ENCODE data around the gene SLC18A3.

SLC18A3 gene

DNA sequence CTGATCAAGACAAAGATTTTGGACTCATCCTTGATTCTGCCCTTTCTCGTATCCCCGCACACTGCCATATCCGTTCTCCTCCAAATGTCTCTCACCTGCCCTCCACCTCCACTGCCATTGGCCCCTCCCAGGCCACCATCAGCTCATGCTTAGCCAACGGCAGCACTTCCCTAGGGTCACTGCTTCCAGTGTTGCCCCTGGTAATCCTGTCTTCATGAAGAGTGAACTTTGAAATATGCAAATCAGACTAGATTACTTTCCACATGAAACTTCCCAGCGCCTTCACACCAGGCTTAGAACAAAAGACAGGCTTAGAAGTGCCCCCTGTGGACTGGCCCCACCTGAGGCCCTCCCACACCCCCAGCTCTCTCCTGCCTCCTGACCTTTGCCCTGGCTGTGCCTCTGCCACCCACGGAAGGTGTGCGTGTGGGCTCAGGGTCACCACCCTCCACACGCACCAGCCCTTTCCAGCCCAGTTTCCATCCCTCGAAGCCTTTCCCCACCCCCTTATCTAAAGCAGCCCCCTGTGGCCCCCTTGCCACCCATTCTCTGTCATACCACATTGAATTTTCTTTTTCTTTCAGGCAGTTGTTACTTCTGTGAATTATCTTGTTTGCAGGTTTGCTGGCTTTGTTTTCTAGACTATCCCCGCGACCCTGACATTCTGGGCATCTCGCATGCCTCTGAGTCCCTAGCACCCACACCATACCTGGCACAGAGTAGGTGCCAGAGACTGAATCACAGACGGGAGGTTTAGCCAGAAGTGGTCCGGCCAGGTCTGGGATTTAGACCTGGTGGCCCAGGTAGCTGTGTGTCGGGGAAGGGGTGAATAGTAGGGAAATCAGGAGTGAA, 42.5 kb downstream of the SLC18A3 start:
- H3K9ac ChIP-seq (ENCODE audit: low read length): no peak overlapping the region
- no peak overlapping the region for H3K27ac ChIP-seq (ENCODE audit: low read depth, low read length, poor library complexity, severe bottlenecking)
- H3K27me3 ChIP-seq (ENCODE audit: insufficient read depth, low read length): 0 out of 2 replicates have a peak, but pooled peaks cover 4% of the 10 kb centered on the region
- no peaks in the 10 kb centered on the region for H3F3A ChIP-seq (ENCODE audit: insufficient read depth, low read length)
- H3K9me2 ChIP-seq (ENCODE audit: low read depth, low read length): no peaks in the 10 kb centered on the region
- H3K4me2 ChIP-seq (ENCODE audit: low read length): no peak overlapping the region
- peaks cover 5% of the 10 kb centered on the region for H3K4me1 ChIP-seq (ENCODE audit: insufficient read depth, low read length, severe bottlenecking)
- no peaks in the 10 kb centered on the region for H4K20me1 ChIP-seq (ENCODE audit: insufficient read depth, low read length)
- no peaks in the 10 kb centered on the region for H3K79me2 ChIP-seq (ENCODE audit: insufficient read depth, low read length)
- no peaks in the 10 kb centered on the region for H3K36me3 ChIP-seq (ENCODE audit: insufficient read depth, low read length)
- H3K4me3 ChIP-seq (ENCODE audit: low read depth, low read length, poor library complexity, severe bottlenecking): no peak overlapping the region
- H2AFZ ChIP-seq (ENCODE audit: low read length): no peak overlapping the region
- no peaks in the 10 kb centered on the region for H3K9me3 ChIP-seq (ENCODE audit: low read length)
- TF ChIP-seq EZH2 (IDR thresholded peaks at IDR 0.05; ENCODE audit: borderline replicate concordance, low read length): no peak
- TF ChIP-seq, protein P1, sequence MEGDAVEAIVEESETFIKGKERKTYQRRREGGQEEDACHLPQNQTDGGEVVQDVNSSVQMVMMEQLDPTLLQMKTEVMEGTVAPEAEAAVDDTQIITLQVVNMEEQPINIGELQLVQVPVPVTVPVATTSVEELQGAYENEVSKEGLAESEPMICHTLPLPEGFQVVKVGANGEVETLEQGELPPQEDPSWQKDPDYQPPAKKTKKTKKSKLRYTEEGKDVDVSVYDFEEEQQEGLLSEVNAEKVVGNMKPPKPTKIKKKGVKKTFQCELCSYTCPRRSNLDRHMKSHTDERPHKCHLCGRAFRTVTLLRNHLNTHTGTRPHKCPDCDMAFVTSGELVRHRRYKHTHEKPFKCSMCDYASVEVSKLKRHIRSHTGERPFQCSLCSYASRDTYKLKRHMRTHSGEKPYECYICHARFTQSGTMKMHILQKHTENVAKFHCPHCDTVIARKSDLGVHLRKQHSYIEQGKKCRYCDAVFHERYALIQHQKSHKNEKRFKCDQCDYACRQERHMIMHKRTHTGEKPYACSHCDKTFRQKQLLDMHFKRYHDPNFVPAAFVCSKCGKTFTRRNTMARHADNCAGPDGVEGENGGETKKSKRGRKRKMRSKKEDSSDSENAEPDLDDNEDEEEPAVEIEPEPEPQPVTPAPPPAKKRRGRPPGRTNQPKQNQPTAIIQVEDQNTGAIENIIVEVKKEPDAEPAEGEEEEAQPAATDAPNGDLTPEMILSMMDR (IDR thresholded peaks at IDR 0.05; ENCODE audit: low read length): no peak

DNA sequence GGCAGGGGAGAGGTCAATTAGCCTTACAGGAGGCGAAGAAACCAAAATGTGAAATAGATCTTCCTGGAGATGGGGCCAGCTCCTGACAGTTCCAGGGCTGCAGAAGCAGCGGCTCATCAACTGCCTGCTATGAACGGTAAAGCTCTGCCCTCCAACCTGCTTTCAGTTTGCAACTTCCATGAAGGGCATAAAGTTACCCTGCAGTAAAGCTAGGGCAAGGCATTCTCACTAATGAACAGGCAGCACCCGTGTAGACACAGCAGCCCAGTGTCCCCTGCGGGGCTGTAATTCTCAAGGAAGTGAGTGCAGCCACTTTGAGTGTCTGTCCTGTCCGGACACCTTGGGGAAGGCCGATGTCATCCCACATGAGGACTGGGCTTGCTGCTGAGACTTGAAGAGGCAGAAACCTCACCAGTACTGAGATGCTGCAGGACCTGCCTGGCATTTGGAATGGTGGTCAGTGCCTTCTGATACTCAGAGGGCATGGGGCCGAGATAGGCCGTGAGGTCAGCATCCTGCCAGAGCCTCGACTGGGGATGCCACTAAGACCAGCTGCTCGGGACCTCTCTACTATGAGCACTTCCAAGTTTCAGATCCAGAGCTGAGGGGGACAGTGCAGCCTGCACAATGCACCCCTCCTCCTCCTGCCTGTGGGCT, 43.3 kb downstream of the SLC18A3 start:
- Histone ChIP-seq H2AFZ (ENCODE audit: low read length) (no peak overlapping the region), H3K9me2 (ENCODE audit: low read depth, low read length) (no peaks in the 10 kb centered on the region), H3K36me3 (ENCODE audit: insufficient read depth, low read length) (no peaks in the 10 kb centered on the region), H3K79me2 (ENCODE audit: insufficient read depth, low read length) (no peaks in the 10 kb centered on the region), H3K27me3 (ENCODE audit: insufficient read depth, low read length) (0 out of 2 replicates have a peak, but pooled peaks cover 4% of the 10 kb centered on the region), H3K9me3 (ENCODE audit: low read length) (no peaks in the 10 kb centered on the region), H3K4me1 (ENCODE audit: insufficient read depth, low read length, severe bottlenecking) (peaks cover 5% of the 10 kb centered on the region), H3K4me2 (ENCODE audit: low read length) (no peak overlapping the region), H3F3A (ENCODE audit: insufficient read depth, low read length) (no peaks in the 10 kb centered on the region), H4K20me1 (ENCODE audit: insufficient read depth, low read length) (no peaks in the 10 kb centered on the region), H3K9ac (ENCODE audit: low read length) (no peak overlapping the region), H3K27ac (ENCODE audit: low read depth, low read length, poor library complexity, severe bottlenecking) (no peak overlapping the region), H3K4me3 (ENCODE audit: low read depth, low read length, poor library complexity, severe bottlenecking) (no peak overlapping the region)
- TF ChIP-seq, protein P1 (IDR thresholded peaks at IDR 0.05; ENCODE audit: low read length): no peak
- no peak for TF ChIP-seq EZH2 (IDR thresholded peaks at IDR 0.05; ENCODE audit: borderline replicate concordance, low read length)

GRCh38 chr10:49654036-49654693, 44.1 kb downstream of the SLC18A3 start:
- no peak for TF ChIP-seq EZH2 (IDR thresholded peaks at IDR 0.05; ENCODE audit: borderline replicate concordance, low read length)
- TF ChIP-seq, protein P1 (IDR thresholded peaks at IDR 0.05; ENCODE audit: low read length): no peak
- Histone ChIP-seq H3K27me3 (ENCODE audit: insufficient read depth, low read length) (0 out of 2 replicates have a peak, but pooled peaks cover 4% of the 10 kb centered on the region), H3F3A (ENCODE audit: insufficient read depth, low read length) (no peaks in the 10 kb centered on the region), H3K79me2 (ENCODE audit: insufficient read depth, low read length) (no peaks in the 10 kb centered on the region), H3K4me2 (ENCODE audit: low read length) (no peak overlapping the region), H4K20me1 (ENCODE audit: insufficient read depth, low read length) (no peaks in the 10 kb centered on the region), H3K36me3 (ENCODE audit: insufficient read depth, low read length) (no peaks in the 10 kb centered on the region), H3K4me1 (ENCODE audit: insufficient read depth, low read length, severe bottlenecking) (peaks cover 5% of the 10 kb centered on the region), H2AFZ (ENCODE audit: low read length) (no peak overlapping the region), H3K9ac (ENCODE audit: low read length) (no peak overlapping the region), H3K9me3 (ENCODE audit: low read length) (peaks cover 5% of the 10 kb centered on the region), H3K27ac (ENCODE audit: low read depth, low read length, poor library complexity, severe bottlenecking) (no peak overlapping the region), H3K9me2 (ENCODE audit: low read depth, low read length) (no peaks in the 10 kb centered on the region), H3K4me3 (ENCODE audit: low read depth, low read length, poor library complexity, severe bottlenecking) (no peak overlapping the region)
